Activated CD4-positive, alpha-beta memory T cell treated with anti-CD3 and anti-CD28 coated beads, Interleukin-2, amount 10 ng/mL, durations not matched to agents 7 days and 5 days (primary cell): ENCODE data around the gene E2F4. TPM values are rescaled to one million over a fixed set of nuclear protein-coding genes. Genes with fewer than 3 reads are reported as not detected.

ENCODE experiments used
- CTCF ChIA-PET: fragments of 350-600 bp; sonication (Branson Sonifier 250); formaldehyde crosslinking; loops from one replicate; lab custom pipeline; 2021; ENCODE audit warnings: antibody characterized with exemption, inconsistent platforms; lab: Charles Lee
- POLR2A ChIA-PET: fragments of 350-600 bp; sonication (Branson Sonifier 250); formaldehyde crosslinking; loops from one replicate; lab custom pipeline; 2021; ENCODE audit warnings: antibody characterized with exemption; lab: Charles Lee
- DNase-seq: peaks from one replicate; pipeline ENCODE4 v3.0.0-alpha.2; 2020
- H3K27ac Mint-ChIP-seq: one replicate; pipeline ENCODE4 v1.8.0; 2021; ENCODE audit warnings: mild to moderate bottlenecking, mixed read lengths
- H3K27me3 Mint-ChIP-seq: one replicate; pipeline ENCODE4 v1.8.0; 2021; ENCODE audit warnings: mixed read lengths
- H3K36me3 Mint-ChIP-seq: one replicate; pipeline ENCODE4 v1.8.0; 2021; ENCODE audit warnings: low read depth, mixed read lengths
- H3K4me1 Mint-ChIP-seq: one replicate; pipeline ENCODE4 v1.8.0; 2021; ENCODE audit warnings: mixed read lengths
- H3K4me3 Mint-ChIP-seq: one replicate; pipeline ENCODE4 v1.8.0; 2021; ENCODE audit warnings: mild to moderate bottlenecking, mixed read lengths
- H3K9me3 Mint-ChIP-seq: one replicate; pipeline ENCODE4 v1.8.0; 2021; ENCODE audit warnings: mixed read lengths
- total RNA-seq, 2 experiments: library from RNA; stranded (reverse); gene quantifications; one replicate each; pipeline ENCODE4 v1.2.3, GENCODE V29; 2021

The E2F4 gene
- total RNA-seq, 2 experiments from 2014 or later, result 127 to 131 TPM

- peaks cover 61% of the 10 kb centered on the region for H3K4me1 Mint-ChIP-seq
- ChIA-PET CTCF (interaction anchor here (0.7 to 6.2 kb wide), 21 partner anchors 9 to 273 kb away, joined by 3 to 58 read pairs (median 4); partner anchors contain the start of genes FBXL8, FHOD1, PLEKHG4 and TRADD), POLR2A (interaction anchor here (0.7 to 4.8 kb wide), 16 partner anchors 11 to 254 kb away, joined by 3 to 187 read pairs (median 4); partner anchors contain the start of genes ATP6V0D1, E2F4, FHOD1 and MATCAP1)
- peaks cover 45% of the 10 kb centered on the region for H3K36me3 Mint-ChIP-seq
- DNase-seq, result peak; percentile 99
- peak within 1 kb of the TSS; percentile 97 for H3K27ac Mint-ChIP-seq
- H3K9me3 Mint-ChIP-seq, result no peaks in the 10 kb centered on the region
- no peaks in the 10 kb centered on the region for H3K27me3 Mint-ChIP-seq
- H3K4me3 Mint-ChIP-seq, result peak within 1 kb of the TSS; percentile 100
Observed at GRCh38 chr16:67226804-67227566, 35.0 kb downstream of the E2F4 start, which contains the start of gene TMEM208. Gene TMEM208, plus strand, starts transcription at chr16:67227130. Its CDS starts 89 bp downstream, at chr16:67227219.

DNA sequence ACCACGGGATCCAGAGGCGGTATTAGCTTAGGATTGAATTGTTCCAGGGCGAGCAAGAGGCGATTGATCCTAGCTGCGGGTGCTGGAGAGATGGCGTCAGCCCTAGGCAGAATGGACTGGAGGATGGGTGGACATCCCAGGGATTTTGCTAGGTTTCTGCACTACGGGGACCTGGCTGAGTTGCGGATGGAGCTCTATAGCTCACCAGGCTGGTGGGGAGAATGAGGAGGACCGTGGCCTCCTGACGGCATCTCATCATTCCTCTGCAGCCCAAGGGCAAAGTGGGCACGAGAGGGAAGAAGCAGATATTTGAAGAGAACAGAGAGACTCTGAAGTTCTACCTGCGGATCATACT lies 35.6 kb downstream of the E2F4 start:
- ChIA-PET POLR2A (interaction anchor here (1.0 to 4.8 kb wide), 13 partner anchors 12 to 254 kb away, joined by 3 to 187 read pairs (median 5); partner anchors contain the start of genes ATP6V0D1, E2F4, FHOD1 and MATCAP1), CTCF (interaction anchor here (0.7 to 6.2 kb wide), 13 partner anchors 8 to 214 kb away, joined by 3 to 58 read pairs (median 5); partner anchors contain the start of genes FBXL8, FHOD1, PLEKHG4 and TRADD)
- Mint-ChIP-seq H3K36me3 (peaks cover 48% of the 10 kb centered on the region), H3K27me3 (no peaks in the 10 kb centered on the region), H3K4me1 (peaks cover 61% of the 10 kb centered on the region), H3K4me3 (peak overlapping the region; percentile 100), H3K27ac (peak overlapping the region; percentile 97), H3K9me3 (no peaks in the 10 kb centered on the region)
- DNase-seq, result no peak

- Mint-ChIP-seq H3K9me3 (no peaks in the 10 kb centered on the region), H3K27me3 (no peaks in the 10 kb centered on the region), H3K27ac (peak overlapping the region; percentile 97), H3K36me3 (peaks cover 52% of the 10 kb centered on the region), H3K4me3 (peak overlapping the region; percentile 100), H3K4me1 (peaks cover 57% of the 10 kb centered on the region)
- POLR2A ChIA-PET, result interaction anchor here (1.0 to 4.8 kb wide), 4 partner anchors 13 to 69 kb away, joined by 4 to 187 read pairs (median 14); partner anchors contain the start of genes FHOD1 and SLC9A5
- no peak for DNase-seq
- CTCF ChIA-PET, result interaction anchor here (0.7 to 6.2 kb wide), 10 partner anchors 8 to 200 kb away, joined by 3 to 58 read pairs (median 8); partner anchors contain the start of genes FBXL8, FHOD1, PLEKHG4 and TRADD
Observed at GRCh38 chr16:67228034-67228785, 36.3 kb downstream of the E2F4 start.

GRCh38 chr16:67228905-67229304 lies 37.0 kb downstream of the E2F4 start:
- Mint-ChIP-seq H3K9me3 (no peaks in the 10 kb centered on the region), H3K27me3 (no peaks in the 10 kb centered on the region), H3K36me3 (peaks cover 57% of the 10 kb centered on the region), H3K4me1 (peaks cover 51% of the 10 kb centered on the region), H3K27ac (no peak overlapping the region), H3K4me3 (peak overlapping the region; percentile 47)
- ChIA-PET CTCF (interaction anchor here (6.2 kb wide), 1 partner anchor 17 kb away, joined by 58 read pairs; the partner anchor contains the start of gene FHOD1), POLR2A (interaction anchor here (4.8 kb wide), 1 partner anchor 13 kb away, joined by 187 read pairs; the partner anchor contains the start of genes FHOD1 and SLC9A5)
- DNase-seq, result no peak

DNA sequence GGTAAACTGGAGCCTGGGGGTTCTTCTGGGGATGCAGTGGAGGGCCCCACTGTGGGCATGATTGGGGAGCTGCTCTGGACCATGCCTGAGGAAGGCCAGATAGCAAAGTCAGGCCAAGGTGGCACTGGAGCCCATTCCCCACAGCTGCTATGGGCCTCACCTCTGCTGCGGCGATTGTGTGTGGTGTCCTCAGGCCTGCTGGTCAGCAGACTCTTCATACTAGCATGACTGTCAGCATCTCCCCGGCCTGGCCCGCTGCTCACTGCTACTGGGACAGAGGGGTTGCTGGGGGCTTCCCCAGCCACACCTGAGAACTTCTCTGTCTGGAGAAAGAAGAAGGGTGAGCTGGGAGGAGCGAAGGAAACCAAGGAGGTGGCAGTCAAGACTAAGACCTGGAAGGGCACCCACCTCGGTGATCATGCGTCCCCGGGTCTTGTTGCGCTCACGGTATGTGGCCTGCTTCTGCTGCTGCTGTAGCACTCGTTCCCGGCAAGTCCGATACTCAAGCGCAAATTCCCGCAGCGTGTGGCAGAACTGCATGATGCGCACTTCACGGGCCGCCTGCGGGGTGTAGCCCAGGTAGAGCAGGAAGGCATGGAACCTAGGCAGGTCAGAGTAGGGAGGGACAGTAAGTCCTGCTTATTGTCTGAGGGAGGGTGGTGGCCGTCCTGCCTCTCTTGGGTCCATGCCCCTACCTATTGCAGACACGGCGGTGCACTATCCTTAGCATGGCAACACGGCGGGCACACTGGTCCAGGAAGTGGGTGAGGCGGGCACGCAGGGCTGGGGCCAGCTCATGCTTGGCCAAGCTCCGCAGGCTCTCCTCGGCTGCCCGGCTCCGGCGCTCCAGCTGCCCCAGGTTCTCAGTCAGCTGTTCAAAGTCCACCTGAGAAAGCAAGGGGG lies 38.2 kb downstream of the E2F4 start:
- Mint-ChIP-seq H3K9me3 (no peaks in the 10 kb centered on the region), H3K27me3 (no peaks in the 10 kb centered on the region), H3K4me1 (peaks cover 38% of the 10 kb centered on the region), H3K36me3 (peaks cover 65% of the 10 kb centered on the region), H3K27ac (no peak overlapping the region), H3K4me3 (no peak overlapping the region)
- CTCF ChIA-PET, result no interaction called here
- POLR2A ChIA-PET, result interaction anchor here (11.1 kb wide), 1 partner anchor 16 kb away, joined by 97 read pairs; the partner anchor contains the start of genes FHOD1 and SLC9A5
- no peak for DNase-seq

DNA sequence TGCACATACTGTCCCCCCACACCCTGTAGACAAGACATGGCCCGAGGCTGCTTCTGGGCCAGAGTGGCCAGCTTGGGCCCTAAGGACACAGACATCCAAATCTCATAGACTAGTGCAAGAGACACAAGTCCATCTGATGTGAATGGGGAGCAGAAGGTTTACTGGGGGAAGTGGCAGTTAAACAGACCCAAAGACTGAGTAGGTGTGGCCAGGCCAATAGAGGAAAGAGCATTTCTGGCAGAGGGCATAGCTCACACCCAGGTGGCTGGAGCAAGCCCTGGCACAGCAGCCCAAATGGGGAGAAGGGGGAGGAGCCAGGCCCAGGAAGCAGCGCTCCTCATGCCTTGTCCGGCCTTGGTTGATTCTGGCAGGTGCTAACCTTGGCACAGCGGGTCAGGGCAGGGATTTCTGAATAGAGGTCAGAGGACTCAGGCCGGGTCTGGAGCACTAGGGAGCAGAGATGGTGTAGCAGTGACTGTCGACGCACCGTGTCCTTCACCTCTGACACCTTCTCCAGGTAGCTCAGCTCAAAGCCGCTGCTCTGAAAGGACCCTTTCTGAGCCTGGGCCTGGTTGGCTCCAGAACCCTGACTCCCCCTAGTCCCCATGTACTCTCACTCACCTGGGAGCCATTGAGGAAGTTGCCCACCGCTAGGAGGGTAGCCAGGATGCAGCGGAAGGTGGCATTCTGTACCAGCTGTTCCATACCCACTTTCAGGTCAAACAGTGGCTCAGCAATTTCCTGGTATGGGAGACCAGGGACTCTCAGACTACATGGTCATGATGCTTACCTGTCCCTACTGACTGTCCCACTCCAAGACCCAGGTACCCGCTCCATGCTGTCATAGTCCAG lies 39.1 kb downstream of the E2F4 start:
- no peak overlapping the region for H3K4me3 Mint-ChIP-seq
- H3K36me3 Mint-ChIP-seq, result peaks cover 71% of the 10 kb centered on the region

DNA sequence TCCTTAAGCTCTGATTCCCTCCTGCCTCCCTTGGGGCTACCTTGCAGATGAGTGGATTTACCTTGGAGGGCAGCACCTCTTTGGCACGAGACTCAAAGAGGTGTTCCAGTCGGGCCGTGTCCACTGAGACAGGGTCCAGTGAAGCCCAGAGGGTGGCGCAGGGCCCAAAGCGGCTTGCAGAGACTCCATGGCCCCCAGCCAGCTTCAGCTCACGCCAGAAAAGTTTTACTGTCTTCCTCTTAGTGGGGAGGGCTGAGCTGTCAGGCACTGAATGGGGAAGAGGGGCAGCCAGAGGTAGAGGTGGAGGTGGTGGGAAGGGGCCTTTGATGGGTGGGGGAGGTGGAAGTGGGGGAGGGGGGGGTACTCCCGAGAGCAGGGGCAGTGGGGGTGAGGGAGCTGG lies 41.6 kb downstream of the E2F4 start:
- no peaks in the 10 kb centered on the region for H3K27me3 Mint-ChIP-seq
- H3K36me3 Mint-ChIP-seq, result peaks cover 83% of the 10 kb centered on the region
- DNase-seq, result no peak
- peaks cover 35% of the 10 kb centered on the region for H3K4me1 Mint-ChIP-seq
- CTCF ChIA-PET, result no interaction called here
- H3K27ac Mint-ChIP-seq, result no peak overlapping the region
- no peaks in the 10 kb centered on the region for H3K9me3 Mint-ChIP-seq
- H3K4me3 Mint-ChIP-seq, result no peak overlapping the region
- POLR2A ChIA-PET, result interaction anchor here (0.8 to 11.1 kb wide), 2 partner anchors 13 to 25 kb away, joined by 4 to 97 read pairs; partner anchors contain the start of genes FHOD1 and SLC9A5

More for the DNA sequence above, 39.1 kb downstream of the E2F4 start:
- ChIA-PET CTCF (no interaction called here), POLR2A (interaction anchor here (0.5 to 11.1 kb wide), 2 partner anchors 15 to 36 kb away, joined by 3 to 97 read pairs; partner anchors contain the start of genes FHOD1 and SLC9A5)
- Mint-ChIP-seq H3K27me3 (no peaks in the 10 kb centered on the region), H3K9me3 (no peaks in the 10 kb centered on the region), H3K4me1 (peaks cover 35% of the 10 kb centered on the region), H3K27ac (no peak overlapping the region)
- no peak for DNase-seq

GRCh38 chr16:67234180-67234597 lies 42.2 kb downstream of the E2F4 start:
- ChIA-PET POLR2A (interaction anchor here (11.1 to 15.4 kb wide), 2 partner anchors 7 to 12 kb away, joined by 97 to 187 read pairs; partner anchors contain the start of genes FHOD1, SLC9A5 and TMEM208), CTCF (no interaction called here)
- Mint-ChIP-seq H3K27ac (peak overlapping the region; percentile 26), H3K9me3 (no peaks in the 10 kb centered on the region), H3K27me3 (no peaks in the 10 kb centered on the region), H3K36me3 (peaks cover 82% of the 10 kb centered on the region), H3K4me1 (peaks cover 33% of the 10 kb centered on the region), H3K4me3 (no peak overlapping the region)
- no peak for DNase-seq

DNA sequence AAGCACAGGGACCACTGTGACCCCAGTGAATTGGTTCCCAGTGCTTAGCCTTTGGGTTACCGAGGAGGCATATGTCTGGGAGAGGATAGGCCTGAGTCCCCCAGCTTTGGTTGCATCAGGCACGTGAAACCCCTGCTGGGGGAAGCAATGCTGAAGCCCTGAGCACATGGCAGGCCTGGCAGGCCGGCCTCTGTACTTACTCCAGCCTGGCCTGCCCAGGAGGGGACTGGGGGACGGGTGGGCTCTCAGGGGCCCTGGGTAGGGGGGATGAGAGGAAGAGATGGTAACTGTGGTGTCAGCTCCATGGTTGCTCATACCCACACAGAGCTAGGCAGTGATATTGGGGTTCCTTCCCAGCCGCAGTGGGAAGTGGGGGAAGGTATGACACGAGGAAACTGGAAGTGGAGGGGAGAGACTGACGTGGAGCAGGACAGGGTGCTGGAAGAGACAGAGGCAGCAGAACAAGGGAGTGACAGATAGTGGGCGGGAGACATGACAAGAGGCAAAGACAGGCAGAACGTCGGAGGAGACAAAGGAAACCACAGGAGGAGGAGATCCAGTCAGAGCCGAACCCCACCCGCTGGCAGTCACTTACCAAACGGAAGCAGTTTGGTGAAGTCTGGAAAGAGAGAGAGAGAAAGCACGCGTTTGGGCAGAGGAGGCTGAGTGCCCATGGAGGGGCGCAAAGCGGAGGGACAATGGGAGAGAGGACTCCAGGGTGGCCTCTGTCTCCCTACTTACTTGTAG lies 44.0 kb downstream of the E2F4 start:
- Mint-ChIP-seq H3K4me3 (peak overlapping the region; percentile 75), H3K27me3 (no peaks in the 10 kb centered on the region), H3K27ac (peak overlapping the region; percentile 97), H3K36me3 (peaks cover 66% of the 10 kb centered on the region), H3K9me3 (no peaks in the 10 kb centered on the region), H3K4me1 (peaks cover 38% of the 10 kb centered on the region)
- DNase-seq, result peak; percentile 82
- CTCF ChIA-PET, result interaction anchor here (0.7 to 2.4 kb wide), 4 partner anchors 8 to 261 kb away, joined by 3 to 12 read pairs (median 6); partner anchors contain the start of genes FHOD1 and TMEM208
- POLR2A ChIA-PET, result interaction anchor here (0.5 to 15.4 kb wide), 8 partner anchors 9 to 768 kb away, joined by 3 to 187 read pairs (median 4); partner anchors contain the start of genes ATP6V0D1, E2F4, FBXL8 and FHOD1
